Mucosa of descending colon (tissue), 3 donors: Measurements from ENCODE around the gene TLN1. TPM values are rescaled to one million over a fixed set of nuclear protein-coding genes. Genes with fewer than 3 reads are reported as not detected.

ENCODE experiments used
- ATAC-seq: fragments of 200-7000 bp; cut with Tn5 transposase; one replicate; pipeline ENCODE4 v1.9.1; 2020; ENCODE audit warnings: mild to moderate bottlenecking, moderate library complexity
- DNase-seq, 3 donors: peaks; one replicate each; pipeline ENCODE4 v3.0.0-alpha.2; 2020
- H3K36me3 ChIP-seq: fragments of 200-600 bp; one replicate; pipeline ENCODE4 v1.8.0; 2021; ENCODE audit warnings: low read depth, mild to moderate bottlenecking
- H3K4me1 ChIP-seq: fragments of 200-600 bp; one replicate; pipeline ENCODE4 v1.8.0; 2021; ENCODE audit warnings: low read depth, mild to moderate bottlenecking
- H3K4me3 ChIP-seq: fragments of 200-600 bp; one replicate; pipeline ENCODE4 v1.8.0; 2021; ENCODE audit warnings: mild to moderate bottlenecking
- H3K9me3 ChIP-seq: fragments of 200-600 bp; one replicate; pipeline ENCODE4 v1.8.0; 2021; ENCODE audit warnings: mild to moderate bottlenecking
- CTCF ChIP-seq: fragments of 200-600 bp; IDR thresholded peaks from one replicate; pipeline ENCODE4 v1.8.0; 2022; ENCODE audit warnings: antibody characterized with exemption, mild to moderate bottlenecking
- intact Hi-C, 2 donors: fragments of 100-400 bp; cut with DNase I in 1 of 2; cut with micrococcal nuclease in 1 of 2; formaldehyde crosslinking; loops; one replicate each; pipeline versions ENCODE4 v1.11.0 to v1.11.1; 2022; cut with DNase I, micrococcal nuclease
- total RNA-seq, 3 donors: library from RNA; stranded (reverse); fragmentation: NEBNext Ultra II Directional in 2 of 3; extraction: Animal tissue kit (Norgen Biotek cat#: 25700) in 2 of 3; gene quantifications; one replicate each; pipeline versions ENCODE4 v1.2.1 to v1.2.4, GENCODE V29; 2021 to 2023
- donor health status: DM: no; HTN: no; CAD: no; lungs with moderate emphysema.
- donor health status: DM: no; HTN: no; CAD: no.
- donor health status: DM: no; HTN: yes; CAD: no.

Gene TLN1
- total RNA-seq, 3 donors from 2014 or later: 154 to 720 (median 189) TPM

GRCh38 chr9:35732800-35733541 is 976 bp upstream of the TLN1 start:
- no peaks in the 10 kb centered on the region for H3K9me3 ChIP-seq
- intact Hi-C loops: loop anchor here in 1 of 2 donors (5.0 kb wide), 1 partner anchor 76 kb away; the partner anchor contains the start of genes CCDC107 and RMRP
- H3K4me1 ChIP-seq: peaks cover 47% of the 10 kb centered on the region
- H3K4me3 ChIP-seq: peak overlapping the region; percentile 52
- ATAC-seq (peak; percentile 4), DNase-seq (peak in 1 of 3 donors; percentile 56)
- no peak for TF ChIP-seq CTCF
- H3K36me3 ChIP-seq: peaks cover under 1% of the 10 kb centered on the region

GRCh38 chr9:35731415-35732184 is 395 bp downstream of the TLN1 start:
- intact Hi-C loops: loop anchor here in 1 of 2 donors (5.0 kb wide), 1 partner anchor 74 kb away; the partner anchor contains the start of genes CCDC107 and RMRP
- Histone ChIP-seq H3K9me3 (no peaks in the 10 kb centered on the region), H3K36me3 (no peaks in the 10 kb centered on the region), H3K4me3 (peak overlapping the region; percentile 52), H3K4me1 (peaks cover 49% of the 10 kb centered on the region)
- TF ChIP-seq CTCF: no peak
- no peak for DNase-seq
- no peak for ATAC-seq

GRCh38 chr9:35730486-35730854 is 1.5 kb downstream of the TLN1 start:
- no peaks in the 10 kb centered on the region for H3K36me3 ChIP-seq
- DNase-seq (no peak), ATAC-seq (no peak)
- peaks cover 49% of the 10 kb centered on the region for H3K4me1 ChIP-seq
- H3K9me3 ChIP-seq: no peaks in the 10 kb centered on the region
- intact Hi-C loops: loop anchor here in 1 of 2 donors (5.0 kb wide), 1 partner anchor 73 kb away; the partner anchor contains the start of genes CCDC107 and RMRP
- H3K4me3 ChIP-seq: no peak overlapping the region
- no peak for TF ChIP-seq CTCF

- no peaks in the 10 kb centered on the region for H3K9me3 ChIP-seq
- no peak overlapping the region for H3K4me3 ChIP-seq
- H3K36me3 ChIP-seq: no peaks in the 10 kb centered on the region
- peaks cover 45% of the 10 kb centered on the region for H3K4me1 ChIP-seq
- DNase-seq (peak; percentile 54 to 79 (median 56)), ATAC-seq (no peak)
- TF ChIP-seq CTCF: peak; percentile 18
- intact Hi-C loops: loop anchor here in 1 of 2 donors (5.0 kb wide), 1 partner anchor 73 kb away; the partner anchor contains the start of genes CCDC107 and RMRP
Observed at GRCh38 chr9:35729700-35730485, 2.1 kb downstream of the TLN1 start.

GRCh38 chr9:35729101-35729500 is 2.9 kb downstream of the TLN1 start:
- DNase-seq: no peak
- Histone ChIP-seq H3K9me3 (no peaks in the 10 kb centered on the region), H3K4me1 (peaks cover 37% of the 10 kb centered on the region), H3K4me3 (no peak overlapping the region), H3K36me3 (no peaks in the 10 kb centered on the region)
- intact Hi-C loops: no loop called here
- no peak for TF ChIP-seq CTCF
- no peak for ATAC-seq
